Stimulated activated CD8-positive, alpha-beta memory T cell treated with anti-CD3 and anti-CD28 coated beads, Interleukin-7, amount 100 ng/mL, for 48 hours (primary cell): Measurements from ENCODE around the gene PPP5C.
A peak's percentile ranks its signal among the peaks of the same experiment; 100 is the strongest.

Experiments used
- DNase-seq, 2 donors: peaks; one replicate each; pipeline ENCODE4 v3.0.0-alpha.2; 2020; ENCODE audit warnings: low read depth in 1 of 2; ENCODE audit errors: extremely low read depth in 1 of 2

Gene PPP5C

GRCh38 chr19:46328079-46328478 lies 18.8 kb upstream of the PPP5C start:
- no peak for DNase-seq

DNA sequence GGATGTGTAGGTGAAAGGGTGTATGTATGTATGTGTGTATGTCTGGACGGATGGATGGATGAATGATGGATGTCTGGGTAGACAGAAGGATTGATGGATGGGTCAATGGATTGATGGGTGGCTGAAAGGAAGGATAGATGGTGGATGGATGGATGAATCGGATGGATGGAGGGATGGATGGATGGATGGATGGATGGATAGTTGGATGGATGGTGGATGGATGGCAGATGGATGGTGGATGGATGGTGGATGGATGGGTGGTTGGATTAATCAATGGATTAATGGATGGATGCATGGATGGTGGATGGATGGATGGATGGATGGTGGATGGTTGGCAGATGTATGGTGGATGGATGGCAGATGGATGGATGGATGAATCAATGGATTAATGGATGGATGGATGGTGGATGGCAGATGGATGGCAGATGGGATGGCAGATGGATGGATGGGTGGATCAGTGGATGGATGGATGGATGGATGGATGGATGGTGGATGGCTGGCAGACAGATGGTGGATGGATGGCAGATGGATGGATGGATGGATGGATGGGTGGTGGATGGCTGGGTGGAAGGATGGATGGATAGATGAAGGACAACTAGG lies 16.5 kb upstream of the PPP5C start:
- DNase-seq = no peak

- no peak for DNase-seq
Observed at GRCh38 chr19:46337487-46337886, 9.4 kb upstream of the PPP5C start.

GRCh38 chr19:46339446-46339845 lies 7.4 kb upstream of the PPP5C start:
- DNase-seq = no peak

GRCh38 chr19:46340051-46340659 lies 6.7 kb upstream of the PPP5C start:
- no peak for DNase-seq

- DNase-seq = no peak
Observed at GRCh38 chr19:46341937-46342336, 5.0 kb upstream of the PPP5C start.

DNA sequence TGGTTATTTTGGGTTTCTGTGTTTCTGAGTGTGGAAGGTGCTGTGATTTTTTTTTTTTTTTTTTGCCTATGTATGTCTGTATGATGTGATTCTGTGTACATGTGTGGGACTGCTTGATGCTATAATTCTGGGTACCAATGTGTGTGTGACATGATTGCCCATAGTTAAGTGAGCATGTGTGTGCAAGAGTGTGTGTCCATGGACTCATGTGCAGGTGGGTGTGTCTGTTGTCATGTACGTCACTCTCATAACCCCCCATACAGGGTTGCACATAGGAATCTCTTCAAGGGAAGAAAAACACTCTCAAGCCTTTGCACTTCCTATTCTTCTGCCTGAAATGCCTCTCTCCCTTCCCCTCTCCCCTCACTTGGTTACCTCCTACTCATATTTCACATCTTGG lies 2.5 kb upstream of the PPP5C start:
- no peak for DNase-seq

GRCh38 chr19:46345157-46345556 lies 1.7 kb upstream of the PPP5C start:
- DNase-seq = no peak

GRCh38 chr19:46347572-46347883 lies 641 bp downstream of the PPP5C start:
- DNase-seq = no peak

DNA sequence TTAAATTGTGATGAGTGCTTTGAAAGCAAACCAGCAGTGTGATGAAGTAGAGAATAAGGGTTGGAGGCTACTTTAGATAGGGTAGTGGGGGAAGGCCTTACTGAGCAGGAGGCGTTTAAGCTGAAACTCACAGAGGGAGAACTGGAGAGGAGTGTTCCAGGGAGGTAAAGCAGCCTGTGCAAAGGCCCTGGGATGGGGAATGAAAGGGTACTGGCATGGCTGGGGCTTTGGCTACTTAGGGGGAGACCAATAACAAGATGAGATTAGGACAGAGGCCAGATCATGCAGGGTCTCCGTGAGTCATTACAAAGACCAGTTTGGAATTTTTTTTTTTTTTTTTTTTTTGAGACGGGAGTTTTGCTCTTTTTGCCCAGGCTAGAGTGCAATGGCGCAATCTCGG lies 1.1 kb downstream of the PPP5C start:
- DNase-seq = no peak

DNA sequence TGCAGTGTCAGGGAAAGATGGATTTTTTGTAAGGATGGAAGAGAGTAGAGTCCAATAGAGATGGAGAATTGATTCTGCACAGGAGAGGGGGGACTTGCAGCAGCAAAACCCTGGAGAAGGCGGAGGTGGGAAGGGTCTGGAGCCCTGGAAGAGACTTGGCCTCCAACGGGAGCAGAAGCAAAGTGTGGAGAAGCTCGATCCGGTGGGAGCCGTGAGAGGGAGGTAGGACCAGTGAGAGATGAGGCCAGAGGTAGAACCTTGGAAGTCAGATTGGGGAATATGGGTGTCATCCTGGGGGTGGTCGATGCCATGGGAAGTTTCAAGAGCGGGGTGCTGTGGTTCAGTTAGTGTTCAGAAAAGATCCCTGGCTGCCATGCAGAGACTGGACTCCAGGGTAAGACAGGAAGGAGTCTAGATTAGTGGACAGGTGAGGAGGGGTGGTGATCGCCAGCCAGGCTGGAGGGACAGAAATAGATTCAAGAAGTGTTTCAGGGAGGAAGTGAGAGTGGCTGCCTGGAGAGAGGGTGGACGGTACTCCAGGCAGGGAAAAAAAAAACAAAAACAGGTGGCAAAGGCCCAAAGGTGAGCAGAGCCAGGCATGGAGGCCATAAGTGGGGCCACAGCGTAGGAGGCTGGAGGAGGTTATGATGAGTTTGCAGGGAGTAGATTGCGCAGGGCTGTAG lies 2.6 kb downstream of the PPP5C start:
- no peak for DNase-seq

- DNase-seq = no peak
Observed at GRCh38 chr19:46350029-46350757, 3.3 kb downstream of the PPP5C start.

GRCh38 chr19:46350758-46351159 lies 3.9 kb downstream of the PPP5C start:
- no peak for DNase-seq

- DNase-seq = no peak
Observed at GRCh38 chr19:46351241-46352041, 4.6 kb downstream of the PPP5C start.

GRCh38 chr19:46353730-46354528 lies 7.0 kb downstream of the PPP5C start:
- no peak for DNase-seq

DNA sequence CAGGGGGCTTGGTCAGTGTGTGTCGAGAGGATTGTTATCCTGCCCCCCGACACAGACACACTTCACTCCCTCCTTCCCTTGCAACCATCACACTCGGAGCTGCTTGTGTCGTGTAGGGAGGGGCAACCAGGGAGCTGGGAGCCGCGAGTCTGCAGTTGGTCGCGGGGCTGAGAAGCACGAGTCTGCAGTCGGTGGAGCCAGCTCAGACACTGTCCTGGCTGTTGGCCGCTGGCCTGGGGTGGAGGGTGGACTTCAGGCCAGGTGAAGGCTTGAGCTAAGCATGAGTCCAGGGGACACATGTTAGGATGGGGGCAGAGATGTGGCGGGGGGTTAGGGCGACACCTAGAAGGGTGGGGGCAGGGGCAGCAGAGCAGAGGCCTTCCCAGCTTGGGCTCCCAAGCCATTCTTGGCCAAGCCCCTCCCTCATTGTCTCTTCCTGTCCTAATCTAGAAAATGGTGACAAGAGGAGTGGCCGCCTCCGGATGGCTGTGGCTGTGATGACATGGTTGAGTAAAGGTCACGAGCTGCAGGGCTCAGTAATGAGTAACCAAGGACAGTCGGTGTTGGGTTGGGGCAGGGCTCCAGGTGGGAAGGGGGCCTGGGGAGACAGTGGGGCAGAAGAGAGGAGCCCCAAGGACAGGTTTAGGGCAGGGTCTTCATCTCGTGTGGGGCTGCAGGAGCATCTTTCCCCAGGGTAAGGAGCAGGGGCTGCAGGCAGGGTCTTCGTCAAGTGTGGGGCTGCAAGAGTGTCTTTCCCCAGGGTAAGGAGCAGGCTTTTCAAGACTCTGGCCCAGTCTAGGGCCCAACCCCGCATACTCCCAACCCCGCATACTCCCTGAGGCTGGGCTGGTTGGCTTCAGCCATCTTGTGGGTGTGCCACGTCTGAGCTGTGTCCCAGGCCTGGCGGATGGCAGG lies 8.6 kb downstream of the PPP5C start:
- DNase-seq = peak in 1 of 2 donors; percentile 20

- no peak for DNase-seq
Observed at GRCh38 chr19:46356149-46357055, 9.5 kb downstream of the PPP5C start.

DNA sequence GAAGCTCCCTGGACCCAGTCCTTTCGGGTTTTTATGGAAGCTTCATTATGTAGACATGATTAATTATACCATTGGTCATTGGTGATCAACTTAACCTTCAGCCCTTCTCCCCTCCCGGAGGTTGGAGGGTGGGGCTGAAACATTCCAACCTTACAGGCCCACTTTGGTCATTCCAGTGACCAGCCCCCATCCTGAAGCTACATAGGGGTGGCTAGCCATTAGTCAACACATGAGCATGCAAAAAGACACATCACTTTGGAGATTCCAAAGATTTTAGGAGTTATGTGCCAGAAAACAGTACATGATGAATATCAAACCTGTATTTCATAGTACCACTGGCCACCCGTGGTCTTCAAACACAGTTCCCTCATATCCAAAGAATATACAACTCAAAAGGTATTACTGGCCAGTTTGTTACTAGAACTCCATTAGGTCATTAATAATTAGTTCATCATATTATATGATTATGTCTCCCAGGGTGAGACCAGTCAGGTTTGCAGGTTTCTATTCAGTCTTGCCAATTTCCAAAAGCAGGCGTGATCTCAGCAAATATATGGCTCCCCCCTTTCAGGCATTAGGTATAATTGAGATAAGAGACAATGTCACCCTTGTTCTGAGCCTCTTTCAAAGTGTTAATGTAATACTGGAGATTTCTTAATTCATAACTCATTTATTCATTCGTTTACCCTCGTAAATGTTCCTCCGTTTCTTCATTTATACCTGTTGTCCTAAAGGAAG lies 11.1 kb downstream of the PPP5C start:
- DNase-seq = no peak
